Panc1 (cell line): ENCODE data around the gene IRF2BP2.

Experiments used
- CTCF ChIP-seq: fragments of 450-650 bp; IDR thresholded peaks from 2 replicates; pipeline ENCODE4 v1.5.1; 2017; ENCODE audit warnings: mild to moderate bottlenecking
- POLR2AphosphoS5 ChIP-seq: IDR thresholded peaks from 2 replicates; pipeline ENCODE4 v1.6.1; 2012; ENCODE audit warnings: mild to moderate bottlenecking, low read depth, low read length, moderate library complexity
- REST ChIP-seq, 2 experiments: IDR thresholded peaks; 2 replicates each; pipeline ENCODE4 v1.6.1; 2011 to 2012; ENCODE audit warnings: low read depth in 2 of 2, control low read depth in 1 of 2, low read length in 1 of 2, mild to moderate bottlenecking in 1 of 2, moderate library complexity in 1 of 2; ENCODE audit not compliant: insufficient read depth in 1 of 2
- SIN3A ChIP-seq: IDR thresholded peaks from 2 replicates; pipeline ENCODE4 v1.6.1; 2012; ENCODE audit warnings: low read depth, mild to moderate bottlenecking, low read length, moderate library complexity, borderline replicate concordance; ENCODE audit not compliant: insufficient read depth
- TCF7L2 ChIP-seq: IDR thresholded peaks from 2 replicates; pipeline ENCODE4 v1.6.1; 2011; ENCODE audit warnings: mild to moderate bottlenecking, low read depth, low read length, inconsistent platforms

- TF ChIP-seq CTCF = no peak
- TF ChIP-seq REST (IDR thresholded peaks at IDR 0.05; ENCODE audit: insufficient read depth in 1 of 2, low read depth in 2 of 2, low read length in 1 of 2) = no peak
- TF ChIP-seq TCF7L2 = no peak
- no peak for TF ChIP-seq POLR2AphosphoS5
- no peak for TF ChIP-seq SIN3A
Measured at GRCh38 chr1:234649432-234650081, 39.6 kb upstream of the IRF2BP2 start.
